GM12878 (cell line): ENCODE data around the gene PNMA6E. TPM values are rescaled to one million over a fixed set of nuclear protein-coding genes. Genes with fewer than 3 reads are reported as not detected.

Source experiments
- ATAC-seq: fragments of 200-7000 bp; cut with Tn5 transposase; 3 replicates; pipeline ENCODE4 v1.9.1; 2020; ENCODE audit warnings: mild to moderate bottlenecking, moderate library complexity
- BruUV-seq: library from RNA; stranded (reverse); fragments of 400-500 nt; replicated peaks from 2 replicates; lab custom pipeline; 2021; lab: Mats Ljungman, UMichigan
- CTCF ChIA-PET: fragments of 300-600 bp; sonication (Branson Sonifier 250); formaldehyde crosslinking; extraction: SDS; loops from one replicate; lab custom pipeline; 2021; ENCODE audit warnings: inconsistent platforms; lab: Yijun Ruan, JAX
- POLR2A ChIA-PET: fragments of 350-600 bp; formaldehyde crosslinking; extraction: SDS; loops from one replicate; lab custom pipeline; 2021; ENCODE audit warnings: inconsistent platforms; lab: Charles Lee
- RAD21 ChIA-PET: fragments of 300-600 bp; sonication (Branson Sonifier 250); formaldehyde crosslinking; loops from one replicate; lab custom pipeline; 2023; ENCODE audit warnings: antibody characterized with exemption; ENCODE audit not compliant: unreplicated experiment; lab: Charles Lee
- SMC1A ChIA-PET: fragments of 300-600 bp; sonication (Branson Sonifier 250); formaldehyde crosslinking; loops from one replicate; lab custom pipeline; 2023; ENCODE audit not compliant: unreplicated experiment, uncharacterized antibody; lab: Charles Lee
- DNase-seq: peaks from one replicate; pipeline ENCODE4 v3.0.0-alpha.2; 2011; ENCODE audit warnings: low read depth, low spot score
- FAIRE-seq: peaks from 3 replicates; lab custom pipeline; 2011; peaks lifted over from hg19 to GRCh38; lab: Jason Lieb, UNC
- H2AFZ ChIP-seq: 2 replicates; pipeline ENCODE4 v1.6.0; 2011; ENCODE audit warnings: low read depth, low read length, control low read depth; ENCODE audit not compliant: control insufficient read depth
- H3K27ac ChIP-seq: 2 replicates; pipeline ENCODE4 v1.5.1; 2011; ENCODE audit warnings: control low read depth; ENCODE audit not compliant: control insufficient read depth, insufficient read depth
- H3K27me3 ChIP-seq, 2 experiments: replicated peaks in 1 of 2; 2 replicates each; pipeline versions ENCODE4 v1.6.0 to v1.6.1; 2011; ENCODE audit warnings: low read length in 1 of 2; ENCODE audit not compliant: control insufficient read depth in 2 of 2, insufficient read depth in 2 of 2
- H3K36me3 ChIP-seq, 2 experiments: 2 replicates each; pipeline ENCODE4 v1.5.1; 2011; ENCODE audit warnings: low read length in 1 of 2; ENCODE audit not compliant: control insufficient read depth in 2 of 2, insufficient read depth in 2 of 2
- H3K4me1 ChIP-seq: 2 replicates; pipeline ENCODE4 v1.6.1; 2011; ENCODE audit warnings: mild to moderate bottlenecking, low read length, moderate library complexity, mixed read lengths; ENCODE audit not compliant: control insufficient read depth, insufficient read depth
- H3K4me2 ChIP-seq: 2 replicates; pipeline ENCODE4 v1.6.0; 2011; ENCODE audit warnings: control low read depth; ENCODE audit not compliant: control insufficient read depth, insufficient read depth
- H3K4me3 ChIP-seq: fragments of 200-600 bp; sonication (generic); 2 replicates; pipeline ENCODE4 v1.5.1; 2016
- H3K79me2 ChIP-seq: 2 replicates; pipeline ENCODE4 v1.6.0; 2011; ENCODE audit warnings: low read length; ENCODE audit not compliant: control insufficient read depth, insufficient read depth
- H3K9ac ChIP-seq: 2 replicates; pipeline ENCODE4 v1.8.0; 2011; ENCODE audit warnings: low read length, control low read depth, mixed read lengths; ENCODE audit not compliant: control insufficient read depth, insufficient read depth
- H3K9me3 ChIP-seq: replicated peaks from 3 replicates; pipeline ENCODE4 v1.5.1; 2011; ENCODE audit warnings: mild to moderate bottlenecking, low read length; ENCODE audit not compliant: control insufficient read depth, insufficient read depth
- H4K20me1 ChIP-seq: 2 replicates; pipeline ENCODE4 v1.6.0; 2011; ENCODE audit not compliant: control insufficient read depth, insufficient read depth
- BCL11A ChIP-seq: IDR thresholded peaks from 2 replicates; pipeline ENCODE4 v1.6.1; 2011; ENCODE audit warnings: low read depth, low read length
- CBX5 ChIP-seq: sonication (generic); IDR thresholded peaks from 2 replicates; pipeline ENCODE4 v1.6.1; 2016; ENCODE audit warnings: low read depth, moderate library complexity, mild to moderate bottlenecking, inconsistent platforms
- CREB1 ChIP-seq: IDR thresholded peaks from 2 replicates; pipeline ENCODE4 v1.6.1; 2012; ENCODE audit warnings: low read depth, mild to moderate bottlenecking, inconsistent platforms
- JUND ChIP-seq: IDR thresholded peaks from 2 replicates; pipeline ENCODE4 v1.6.1; 2012; ENCODE audit warnings: low read depth, mild to moderate bottlenecking, low read length, improper control_type of control experiment, moderate library complexity
- NFXL1 ChIP-seq: fragments of 450-650 bp; IDR thresholded peaks from 2 replicates; pipeline ENCODE4 v1.6.1; 2017; ENCODE audit warnings: antibody characterized with exemption, mild to moderate bottlenecking, borderline replicate concordance
- NR2F1 ChIP-seq: fragments of 450-650 bp; conservative IDR thresholded peaks from 2 replicates; pipeline ENCODE4 v1.6.1; 2017; ENCODE audit warnings: mild to moderate bottlenecking
- POLR2AphosphoS2 ChIP-seq: IDR thresholded peaks from 2 replicates; pipeline ENCODE4 v1.6.1; 2011; ENCODE audit warnings: low read depth, mild to moderate bottlenecking, low read length, improper control_type of control experiment, moderate library complexity
- POU2F2 ChIP-seq: IDR thresholded peaks from 3 replicates; pipeline ENCODE4 v1.6.1; 2011; ENCODE audit warnings: low read depth, mild to moderate bottlenecking, low read length, borderline replicate concordance
- RELA ChIP-seq: fragments of 450-650 bp; IDR thresholded peaks from 2 replicates; pipeline ENCODE4 v1.8.0; 2014; ENCODE audit warnings: borderline replicate concordance; ENCODE audit not compliant: partially characterized antibody
- SPI1 ChIP-seq: IDR thresholded peaks from 2 replicates; pipeline ENCODE4 v1.6.1; 2011; ENCODE audit warnings: low read depth, mild to moderate bottlenecking, low read length, moderate library complexity, borderline replicate concordance; ENCODE audit not compliant: insufficient read depth
- STAT3 ChIP-seq: IDR thresholded peaks from 2 replicates; pipeline ENCODE4 v1.6.1; 2011; ENCODE audit warnings: low read depth, low read length, improper control_type of control experiment
- WGBS: methylation state at CpG from one replicate; pipeline ENCODE4 v1.1.6; 2016; ENCODE audit warnings: low lambda C conversion rate; ENCODE audit not compliant: insufficient replicate concordance, insufficient coverage; ENCODE audit errors: missing lambda C conversion rate; 5-methylcytosine and 5-hydroxymethylcytosine counted together
- in situ Hi-C: fragments of 300-500 bp; cut with MboI; formaldehyde crosslinking; loops from 9 replicates; pipeline ENCODE4 v1.14.3; 2018; ENCODE audit warnings: mixed read lengths
- intact Hi-C: fragments of 100-400 bp; cut with micrococcal nuclease; formaldehyde crosslinking; loops from one replicate; pipeline ENCODE4 v1.14.2; 2022; ENCODE audit not compliant: unreplicated experiment
- polyA plus RNA-seq, 11 experiments: library from polyadenylated mRNA; depleted of rRNA in 4 of 11; unstranded in 6 of 11; stranded (reverse) in 5 of 11; fragments of >200 nt; fragmentation: Nextera tagmentation in 4 of 11; fragmentation: Illumina TruSeq in 1 of 11; extraction: Ambion mirVana in 4 of 11; extraction: Trizol in 1 of 11; gene quantifications; 1 replicate in 1 of 11; 2 replicates in 10 of 11; pipeline versions ENCODE4 v1.2.1 to v1.2.3, GENCODE V29; 2011 to 2016; ENCODE audit warnings: inconsistent platforms in 2 of 11, missing spikeins in 2 of 11, low read depth in 1 of 11
- total RNA-seq, 4 experiments: library from RNA; depleted of rRNA in 3 of 4; stranded (reverse); fragments of >200 nt in 3 of 4; fragmentation: Illumina TruSeq in 1 of 4; extraction: Trizol in 1 of 4; gene quantifications; 2 replicates each; pipeline versions ENCODE4 v1.2.1 to v1.2.3, GENCODE V29; 2013 to 2021
- TF ChIP-seq, protein P1 (sequence below): IDR thresholded peaks from 2 replicates; pipeline ENCODE4 v1.6.1; 2012; ENCODE audit warnings: low read depth, low read length, improper control_type of control experiment
- TF ChIP-seq, protein P2 (sequence below): IDR thresholded peaks from 2 replicates; pipeline ENCODE4 v1.6.1; 2011; ENCODE audit warnings: borderline replicate concordance, low read depth, mild to moderate bottlenecking, moderate library complexity, mixed read lengths, low read length; ENCODE audit not compliant: insufficient read depth; ENCODE audit errors: extremely low read length
- TF ChIP-seq, protein P3 (sequence below): fragments of 450-650 bp; IDR thresholded peaks from 2 replicates; pipeline ENCODE4 v1.6.1; 2017; ENCODE audit warnings: borderline replicate concordance

The PNMA6E gene
- total and polyA plus RNA-seq, 10 of the 15 experiments (the other 5 are each of a cell fraction or from before 2014, with no cell fraction given), result not detected

DNA sequence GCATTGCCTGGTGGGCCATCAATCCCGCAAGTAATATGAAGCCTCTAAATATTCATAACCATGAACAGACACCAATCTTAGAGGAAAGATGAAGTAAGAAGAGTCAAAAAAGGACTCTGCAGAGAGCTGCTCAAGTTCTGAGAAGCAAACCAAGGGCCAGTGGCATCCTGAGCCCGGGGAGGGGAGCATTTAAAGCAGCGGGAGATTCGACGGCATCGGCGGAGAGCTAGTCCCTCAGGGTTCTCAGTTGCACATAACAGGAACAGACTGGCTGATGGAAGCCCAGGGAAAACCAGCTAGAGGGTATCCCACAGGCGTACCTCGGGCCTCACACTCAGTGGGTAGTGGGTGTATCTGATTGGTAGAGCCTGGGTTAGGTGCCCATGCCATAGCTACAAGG lies 4.9 kb upstream of the PNMA6E start:
- SMC1A ChIA-PET, result no interaction called here
- Histone ChIP-seq H3K36me3 (no peaks in the 10 kb centered on the region), H3K4me2 (no peak overlapping the region), H3K27ac (no peak overlapping the region), H2AFZ (no peak overlapping the region), H3K79me2 (no peaks in the 10 kb centered on the region), H3K9ac (no peak overlapping the region), H4K20me1 (no peaks in the 10 kb centered on the region), H3K4me3 (no peak overlapping the region), H3K4me1 (no peaks in the 10 kb centered on the region), H3K9me3 (no peaks in the 10 kb centered on the region; the same call in 2 of the 3 replicates)
- RAD21 ChIA-PET, result no interaction called here
- DNase-seq (no peak), ATAC-seq (no peak), FAIRE-seq (no peak)
- in situ Hi-C loops, result no loop called here
- BruUV-seq, result no TSS peak
- POLR2A ChIA-PET, result no interaction called here
- 63% methylated on average over 9 of the region's 9 CpGs for WGBS
- no peak for TF ChIP-seq SPI1
- TF ChIP-seq CREB1, result no peak
- TF ChIP-seq, protein P1, sequence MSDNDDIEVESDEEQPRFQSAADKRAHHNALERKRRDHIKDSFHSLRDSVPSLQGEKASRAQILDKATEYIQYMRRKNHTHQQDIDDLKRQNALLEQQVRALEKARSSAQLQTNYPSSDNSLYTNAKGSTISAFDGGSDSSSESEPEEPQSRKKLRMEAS, result no peak
- TF ChIP-seq RELA, result no peak
- TF ChIP-seq NR2F1, result no peak
- TF ChIP-seq POU2F2, result no peak
- TF ChIP-seq CBX5, result no peak
- TF ChIP-seq JUND, result no peak
- TF ChIP-seq, protein P2, sequence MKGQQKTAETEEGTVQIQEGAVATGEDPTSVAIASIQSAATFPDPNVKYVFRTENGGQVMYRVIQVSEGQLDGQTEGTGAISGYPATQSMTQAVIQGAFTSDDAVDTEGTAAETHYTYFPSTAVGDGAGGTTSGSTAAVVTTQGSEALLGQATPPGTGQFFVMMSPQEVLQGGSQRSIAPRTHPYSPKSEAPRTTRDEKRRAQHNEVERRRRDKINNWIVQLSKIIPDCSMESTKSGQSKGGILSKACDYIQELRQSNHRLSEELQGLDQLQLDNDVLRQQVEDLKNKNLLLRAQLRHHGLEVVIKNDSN, result no peak
- TF ChIP-seq NFXL1, result no peak
- no peak for TF ChIP-seq BCL11A
- no peak for TF ChIP-seq STAT3
- TF ChIP-seq, protein P3, sequence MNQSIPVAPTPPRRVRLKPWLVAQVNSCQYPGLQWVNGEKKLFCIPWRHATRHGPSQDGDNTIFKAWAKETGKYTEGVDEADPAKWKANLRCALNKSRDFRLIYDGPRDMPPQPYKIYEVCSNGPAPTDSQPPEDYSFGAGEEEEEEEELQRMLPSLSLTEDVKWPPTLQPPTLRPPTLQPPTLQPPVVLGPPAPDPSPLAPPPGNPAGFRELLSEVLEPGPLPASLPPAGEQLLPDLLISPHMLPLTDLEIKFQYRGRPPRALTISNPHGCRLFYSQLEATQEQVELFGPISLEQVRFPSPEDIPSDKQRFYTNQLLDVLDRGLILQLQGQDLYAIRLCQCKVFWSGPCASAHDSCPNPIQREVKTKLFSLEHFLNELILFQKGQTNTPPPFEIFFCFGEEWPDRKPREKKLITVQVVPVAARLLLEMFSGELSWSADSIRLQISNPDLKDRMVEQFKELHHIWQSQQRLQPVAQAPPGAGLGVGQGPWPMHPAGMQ, result no peak
- TF ChIP-seq POLR2AphosphoS2, result no peak
- TF ChIP-seq, all 136 proteins: peak for 0
- intact Hi-C loops, result no loop called here
- no peaks in the 10 kb centered on the region for H3K27me3 ChIP-seq
- CTCF ChIA-PET, result no interaction called here
